ENCODE measurements around the gene ITGB1BP1.

ITGB1BP1 gene

GRCh38 chr2:9424447-9425164 is 1.3 kb upstream of the ITGB1BP1 start:
- DNase-seq (ENCODE audit: low spot score): no peak

GRCh38 chr2:9423922-9424272 is 569 bp upstream of the ITGB1BP1 start:
- no peak for DNase-seq (ENCODE audit: low spot score)

- DNase-seq (ENCODE audit: low spot score): peak; percentile 73
Observed at GRCh38 chr2:9422321-9423099, 818 bp downstream of the ITGB1BP1 start.

GRCh38 chr2:9420495-9420894 is 2.8 kb downstream of the ITGB1BP1 start:
- DNase-seq (ENCODE audit: low spot score): no peak

- DNase-seq (ENCODE audit: low spot score): no peak
Observed at GRCh38 chr2:9419541-9419940, 3.8 kb downstream of the ITGB1BP1 start.

GRCh38 chr2:9418746-9419145 is 4.6 kb downstream of the ITGB1BP1 start:
- DNase-seq (ENCODE audit: low spot score): no peak

GRCh38 chr2:9417725-9418124 is 5.6 kb downstream of the ITGB1BP1 start:
- DNase-seq (ENCODE audit: low spot score): no peak

GRCh38 chr2:9416962-9417316 is 6.4 kb downstream of the ITGB1BP1 start:
- DNase-seq (ENCODE audit: low spot score): no peak

- no peak for DNase-seq (ENCODE audit: low spot score)
Observed at GRCh38 chr2:9416267-9416961, 6.9 kb downstream of the ITGB1BP1 start.

GRCh38 chr2:9415516-9416169 is 7.7 kb downstream of the ITGB1BP1 start:
- DNase-seq (ENCODE audit: low spot score): no peak

GRCh38 chr2:9412781-9413180 is 10.5 kb downstream of the ITGB1BP1 start:
- no peak for DNase-seq (ENCODE audit: low spot score)

- no peak for DNase-seq (ENCODE audit: low spot score)
Observed at GRCh38 chr2:9410108-9410507, 13.2 kb downstream of the ITGB1BP1 start.

GRCh38 chr2:9408641-9409151 is 14.6 kb downstream of the ITGB1BP1 start:
- no peak for DNase-seq (ENCODE audit: low spot score)

GRCh38 chr2:9407363-9407811 is 15.9 kb downstream of the ITGB1BP1 start:
- no peak for DNase-seq (ENCODE audit: low spot score)

GRCh38 chr2:9406529-9407362 is 16.6 kb downstream of the ITGB1BP1 start:
- DNase-seq (ENCODE audit: low spot score): no peak

- DNase-seq (ENCODE audit: low spot score): no peak
Observed at GRCh38 chr2:9405636-9406035, 17.7 kb downstream of the ITGB1BP1 start.

- DNase-seq (ENCODE audit: low spot score): no peak
Observed at GRCh38 chr2:9404451-9404850, 18.9 kb downstream of the ITGB1BP1 start.

- no peak for DNase-seq (ENCODE audit: low spot score)
Observed at GRCh38 chr2:9403924-9404323, 19.4 kb downstream of the ITGB1BP1 start.

GRCh38 chr2:9401646-9402371 is 21.5 kb downstream of the ITGB1BP1 start:
- DNase-seq (ENCODE audit: low spot score): no peak

- DNase-seq (ENCODE audit: low spot score): no peak
Observed at GRCh38 chr2:9401059-9401547, 22.2 kb downstream of the ITGB1BP1 start.
